Adrenal gland (tissue), 5 donors: ENCODE measurements around the gene TIMM13.

Source experiments
- CTCF ChIP-seq, 6 experiments: fragments of 450-650 bp in 4 of 6; fragments of 200-600 bp in 2 of 6; sonication (generic) in 1 of 6; IDR thresholded peaks; 1 replicate in 5 of 6; 2 replicates in 1 of 6; pipeline versions ENCODE4 v1.5.1 to v1.8.0; 2016 to 2021; ENCODE audit warnings: antibody characterized with exemption in 6 of 6, mild to moderate bottlenecking in 2 of 6, moderate library complexity in 1 of 6
- POLR2A ChIP-seq, 2 donors: fragments of 450-650 bp; IDR thresholded peaks; one replicate each; pipeline ENCODE4 v1.6.1; 2017; ENCODE audit warnings: antibody characterized with exemption in 2 of 2, mild to moderate bottlenecking in 2 of 2, moderate library complexity in 1 of 2
- donor health status: DM: no; HTN: no; CAD: no.

DNA sequence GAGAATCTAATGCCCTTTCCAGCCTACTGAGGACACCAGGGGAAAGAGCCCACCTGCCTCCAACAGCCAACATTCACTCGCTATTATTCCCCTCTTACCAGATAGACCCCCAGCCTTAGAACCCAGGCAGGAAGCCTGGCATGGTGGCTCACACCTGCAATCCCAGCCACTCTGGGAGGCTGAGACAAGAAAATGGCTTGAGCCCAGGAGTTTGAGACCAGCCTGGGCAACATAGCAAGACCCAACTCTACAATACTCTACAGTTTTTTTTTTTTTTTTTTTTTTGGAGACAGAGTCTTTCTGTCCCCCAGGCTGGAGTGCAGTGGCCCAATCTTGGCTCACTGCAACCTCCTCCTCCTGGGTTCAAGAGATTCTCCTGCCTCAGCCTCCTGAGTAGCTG, 32.9 kb upstream of the TIMM13 start:
- TF ChIP-seq CTCF (IDR thresholded peaks at IDR 0.05), result no peak
- TF ChIP-seq POLR2A (IDR thresholded peaks at IDR 0.05), result no peak
